Small intestine (tissue), 7 donors: ENCODE data around the gene KLRG1. TPM values are rescaled to one million over a fixed set of nuclear protein-coding genes. Genes with fewer than 3 reads are reported as not detected.

ENCODE experiments used
- DNase-seq, 2 donors: peaks; one replicate each; pipeline versions ENCODE4 v3.0.0 to v3.0.0-alpha.2; 2013
- FAIRE-seq: peaks from 2 replicates; lab custom pipeline; 2012; peaks lifted over from hg19 to GRCh38; lab: Jason Lieb, UNC
- H3K27ac ChIP-seq, 3 donors: one replicate each; pipeline ENCODE4 v1.5.1; 2013; ENCODE audit warnings: low read length in 2 of 3, mild to moderate bottlenecking in 2 of 3, control low read depth in 1 of 3, inconsistent platforms in 1 of 3, low read depth in 1 of 3, moderate library complexity in 1 of 3
- H3K27me3 ChIP-seq, 3 donors: one replicate each; pipeline ENCODE4 v1.6.1; 2013; ENCODE audit warnings: low read length in 3 of 3, inconsistent platforms in 1 of 3; ENCODE audit not compliant: control insufficient read depth in 3 of 3, insufficient read depth in 3 of 3
- H3K36me3 ChIP-seq, 3 donors: one replicate each; pipeline ENCODE4 v1.6.1; 2013; ENCODE audit warnings: low read length in 3 of 3, inconsistent platforms in 1 of 3, low read depth in 1 of 3, mild to moderate bottlenecking in 1 of 3, moderate library complexity in 1 of 3; ENCODE audit not compliant: control insufficient read depth in 3 of 3, insufficient read depth in 2 of 3
- H3K4me1 ChIP-seq, 3 donors: one replicate each; pipeline ENCODE4 v1.6.1; 2013; ENCODE audit warnings: low read length in 2 of 3, inconsistent platforms in 1 of 3, low read depth in 1 of 3, mild to moderate bottlenecking in 1 of 3, moderate library complexity in 1 of 3; ENCODE audit not compliant: control insufficient read depth in 3 of 3, insufficient read depth in 2 of 3
- H3K4me3 ChIP-seq, 3 donors: one replicate each; pipeline ENCODE4 v1.5.1; 2013; ENCODE audit warnings: low read length in 3 of 3, control low read depth in 1 of 3, inconsistent platforms in 1 of 3, low read depth in 1 of 3, mild to moderate bottlenecking in 1 of 3, moderate library complexity in 1 of 3
- H3K9me3 ChIP-seq, 2 donors: one replicate each; pipeline ENCODE4 v1.6.1; 2013; ENCODE audit warnings: low read depth in 1 of 2, low read length in 1 of 2; ENCODE audit not compliant: control insufficient read depth in 2 of 2, insufficient read depth in 1 of 2
- WGBS, 3 donors: extraction: QIAGEN DNeasy Blood & Tissue Kit; methylation state at CpG; one replicate each; pipeline ENCODE4 v1.1.7; 2013; 5-methylcytosine and 5-hydroxymethylcytosine counted together
- polyA plus RNA-seq, 4 donors: library from polyadenylated mRNA; stranded (reverse) in 3 of 4; unstranded in 1 of 4; fragments of 200-250 nt in 3 of 4; fragments of 120-200 nt in 1 of 4; gene quantifications; one replicate each; pipeline versions ENCODE4 v1.2.1 to v1.2.3, GENCODE V29; 2013
- donor health status: healthy with polysubstance abuse.
- donor health status: control.
- donor health status: control.
- donor health status: Bipolar disorder and iron deficiency.
- donor health status: healthy.

KLRG1 gene
- polyA plus RNA-seq, 4 donors: 1.4 to 1.7 (median 1.6) TPM; not detected in 1

DNA sequence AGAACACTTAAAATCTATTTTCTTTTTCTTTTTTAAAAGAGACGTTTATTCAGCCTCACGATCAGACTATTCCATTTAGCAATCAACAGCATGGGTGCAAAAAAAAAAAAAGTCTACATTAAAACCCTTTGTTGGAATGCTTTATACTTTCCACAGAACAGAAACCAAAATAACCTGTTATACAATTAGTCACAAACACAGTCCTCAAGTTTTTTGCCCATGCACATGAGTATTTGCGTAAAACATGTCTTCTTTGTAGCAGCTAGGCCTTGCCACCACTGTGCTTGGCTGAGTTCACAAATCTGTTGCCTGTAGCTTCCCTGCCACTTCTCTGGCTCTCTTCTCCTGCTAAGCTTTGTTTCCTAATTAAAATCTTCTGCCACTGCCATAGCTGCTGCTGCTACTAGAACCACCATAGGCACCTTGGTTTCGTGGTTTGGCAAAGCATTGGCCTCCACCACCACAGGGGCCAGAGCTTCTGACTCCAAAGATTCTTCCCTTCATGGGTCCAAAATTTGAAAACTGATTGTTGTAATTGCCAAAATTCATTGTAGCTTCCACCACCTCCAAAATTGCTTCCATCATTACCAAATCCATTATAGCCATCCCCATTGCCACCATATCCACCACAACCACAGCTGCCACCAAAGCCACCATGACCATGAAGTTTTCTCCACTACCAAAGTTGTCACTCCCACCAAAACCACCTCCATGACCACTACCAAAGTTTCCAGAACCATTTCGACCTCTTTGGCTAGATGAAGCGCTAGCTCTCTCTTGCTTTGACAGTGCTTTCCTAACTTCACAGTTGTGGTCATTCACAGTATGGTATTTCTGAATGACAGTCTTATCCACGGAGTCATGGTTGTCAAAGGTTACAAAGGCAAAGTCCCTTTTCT is 38.1 kb downstream of the KLRG1 start:
- WGBS, 3 donors: 80 to 87% (median 84%) methylated on average over 7 of the region's 7 CpGs
- H3K27me3 ChIP-seq: no peaks in the 10 kb centered on the region
- H3K4me3 ChIP-seq: no peak overlapping the region
- no peaks in the 10 kb centered on the region for H3K4me1 ChIP-seq
- FAIRE-seq (peak; percentile 23), DNase-seq (no peak)
- no peaks in the 10 kb centered on the region for H3K9me3 ChIP-seq
- peak overlapping the region in 1 of 3 donors; percentile 22 for H3K27ac ChIP-seq
- no peaks in the 10 kb centered on the region for H3K36me3 ChIP-seq

DNA sequence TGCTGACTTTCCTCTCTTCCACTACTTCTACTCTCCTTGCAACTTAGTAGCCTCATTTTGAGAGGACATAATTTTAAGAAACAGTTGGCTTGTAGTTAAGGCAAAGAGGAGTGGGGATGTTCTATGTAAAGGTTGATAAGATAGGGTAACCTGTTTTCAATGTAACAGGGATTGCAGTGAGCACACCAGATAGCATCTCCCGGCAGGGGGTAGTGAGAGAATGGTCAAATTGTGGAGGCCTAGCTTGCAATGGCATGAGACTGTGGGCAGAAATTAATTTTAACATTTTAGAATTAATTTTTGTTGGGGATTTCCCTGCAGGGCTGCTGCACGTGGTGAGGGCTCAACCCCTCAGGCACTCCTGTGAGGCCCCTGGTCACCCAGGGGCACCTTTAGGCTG is 41.4 kb downstream of the KLRG1 start:
- no peaks in the 10 kb centered on the region for H3K27me3 ChIP-seq
- no peak for FAIRE-seq
- H3K9me3 ChIP-seq: no peaks in the 10 kb centered on the region
- no peak for DNase-seq
- no peaks in the 10 kb centered on the region for H3K36me3 ChIP-seq
- no peak overlapping the region for H3K27ac ChIP-seq
- WGBS, 3 donors: 57 to 61% (median 59%) methylated on average over 2 of the region's 2 CpGs
- no peaks in the 10 kb centered on the region for H3K4me1 ChIP-seq
- H3K4me3 ChIP-seq: no peak overlapping the region

DNA sequence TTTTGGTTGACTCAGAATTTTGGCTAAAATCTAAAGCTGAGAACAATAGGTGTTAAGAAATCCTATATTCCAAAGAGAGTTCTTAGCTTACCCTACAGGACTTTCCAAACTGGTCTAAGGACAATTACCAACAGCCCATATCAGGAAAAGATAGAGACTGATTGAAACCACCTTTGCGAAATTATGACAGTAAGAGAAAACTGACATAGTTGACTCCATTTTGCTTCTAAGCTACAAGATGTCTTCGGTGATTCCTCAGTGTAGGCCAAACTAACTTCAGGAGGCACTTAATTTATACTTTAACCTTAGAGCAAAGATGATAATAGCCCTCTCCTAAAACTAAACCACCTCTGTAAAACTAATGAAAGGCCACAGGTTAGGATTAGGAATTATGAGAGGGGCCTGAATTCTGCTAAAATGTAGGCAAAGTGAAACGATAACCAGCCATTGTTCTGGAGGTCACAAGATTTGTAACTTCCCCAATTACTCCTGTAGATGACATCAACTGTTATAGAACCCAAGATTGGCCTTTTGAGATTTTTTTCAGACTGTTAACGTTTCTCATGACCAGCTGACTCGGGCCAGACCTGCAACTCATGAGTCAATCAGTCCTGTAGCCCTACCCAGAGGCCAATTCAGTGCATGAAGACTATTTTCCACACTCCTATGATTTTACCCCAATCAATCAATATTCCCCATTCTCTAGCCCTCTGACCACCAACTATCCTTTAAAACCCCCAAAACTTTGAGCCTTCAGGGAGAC is 43.0 kb downstream of the KLRG1 start:
- 73 to 83% (median 76%) methylated on average over 5 of the region's 5 CpGs for WGBS, 3 donors
- no peaks in the 10 kb centered on the region for H3K27me3 ChIP-seq
- no peaks in the 10 kb centered on the region for H3K9me3 ChIP-seq
- no peak overlapping the region for H3K27ac ChIP-seq
- H3K36me3 ChIP-seq: no peaks in the 10 kb centered on the region
- no peak overlapping the region for H3K4me3 ChIP-seq
- no peaks in the 10 kb centered on the region for H3K4me1 ChIP-seq
- DNase-seq (no peak), FAIRE-seq (no peak)

DNA sequence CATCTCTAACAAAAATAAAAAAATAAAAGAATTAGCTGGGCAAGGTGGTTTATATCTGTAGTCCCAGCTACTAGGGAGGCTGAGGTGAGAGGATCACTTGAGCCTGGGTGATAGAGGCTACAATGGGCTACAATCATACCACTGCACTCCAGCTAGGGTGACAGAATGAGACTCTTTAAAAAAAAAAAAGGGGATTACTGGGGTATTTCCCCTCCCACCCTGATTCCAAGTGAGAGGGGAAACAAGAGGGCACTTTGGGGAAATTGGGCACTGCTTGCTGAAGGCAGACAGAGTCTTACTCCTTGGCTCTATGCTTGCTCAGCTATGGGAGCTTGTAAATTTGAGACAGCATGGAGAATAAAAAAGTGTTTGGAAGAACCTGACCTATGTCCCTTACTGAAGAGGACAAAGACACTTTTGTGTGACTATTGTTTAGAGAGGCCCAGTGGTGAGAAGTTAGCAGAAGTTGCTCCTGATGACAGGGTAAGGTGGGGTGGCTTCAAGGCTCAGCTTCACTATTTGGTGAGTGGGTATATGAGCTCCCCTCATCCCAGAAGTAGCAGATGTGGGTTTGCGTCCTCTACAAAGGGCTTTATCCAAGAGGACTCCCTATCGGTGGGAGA is 44.0 kb downstream of the KLRG1 start:
- 94 to 100% (median 100%) methylated on average over 2 of the region's 2 CpGs for WGBS, 3 donors
- no peak for FAIRE-seq

GRCh38 chr12:9034095-9034494 is 44.7 kb downstream of the KLRG1 start:
- Histone ChIP-seq H3K4me1 (no peaks in the 10 kb centered on the region), H3K4me3 (no peak overlapping the region), H3K9me3 (no peaks in the 10 kb centered on the region), H3K36me3 (no peaks in the 10 kb centered on the region), H3K27me3 (no peaks in the 10 kb centered on the region), H3K27ac (no peak overlapping the region)
- DNase-seq: no peak
- FAIRE-seq: no peak
- WGBS, 3 donors: 94 to 96% (median 94%) methylated on average over 6 of the region's 6 CpGs

More for the DNA sequence above, 44.0 kb downstream of the KLRG1 start:
- Histone ChIP-seq H3K4me3 (no peak overlapping the region), H3K9me3 (no peaks in the 10 kb centered on the region), H3K27ac (no peak overlapping the region), H3K4me1 (no peaks in the 10 kb centered on the region), H3K27me3 (no peaks in the 10 kb centered on the region), H3K36me3 (no peaks in the 10 kb centered on the region)
- DNase-seq: no peak

- WGBS, 3 donors: 80 to 88% (median 80%) methylated on average over 6 of the region's 6 CpGs
- DNase-seq: no peak
These were observed 46.9 kb downstream of the KLRG1 start for GRCh38 chr12:9036227-9036626.

DNA sequence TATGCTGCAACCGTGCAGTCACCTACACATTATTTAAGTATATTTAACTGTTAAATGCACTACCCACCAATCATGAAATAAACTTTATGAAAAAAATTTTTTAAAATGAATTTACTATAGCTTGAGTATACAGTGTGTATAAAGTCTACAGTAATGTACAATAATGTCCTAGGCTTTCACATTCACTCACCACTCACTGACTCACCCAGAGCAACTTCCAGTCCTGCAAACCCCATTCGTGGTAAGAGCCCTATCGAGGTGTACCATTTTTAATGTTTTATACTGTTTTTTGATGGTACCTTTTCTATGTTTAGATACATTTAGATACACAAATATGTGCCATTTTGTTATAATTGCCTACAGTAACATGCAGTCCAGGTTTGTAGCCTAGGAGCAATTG is 48.1 kb downstream of the KLRG1 start:
- H3K4me1 ChIP-seq: no peaks in the 10 kb centered on the region
- H3K4me3 ChIP-seq: no peak overlapping the region
- H3K27ac ChIP-seq: no peak overlapping the region
- FAIRE-seq (no peak), DNase-seq (no peak)
- WGBS, 3 donors: 74 to 79% (median 76%) methylated on average over 3 of the region's 3 CpGs
- no peaks in the 10 kb centered on the region for H3K9me3 ChIP-seq
- no peaks in the 10 kb centered on the region for H3K27me3 ChIP-seq
- H3K36me3 ChIP-seq: no peaks in the 10 kb centered on the region

More at GRCh38 chr12:9036227-9036626, 46.9 kb downstream of the KLRG1 start:
- H3K27ac ChIP-seq: no peak overlapping the region
- no peaks in the 10 kb centered on the region for H3K36me3 ChIP-seq
- H3K9me3 ChIP-seq: no peaks in the 10 kb centered on the region
- no peak for FAIRE-seq
- H3K4me3 ChIP-seq: no peak overlapping the region
- no peaks in the 10 kb centered on the region for H3K27me3 ChIP-seq
- H3K4me1 ChIP-seq: no peaks in the 10 kb centered on the region

DNA sequence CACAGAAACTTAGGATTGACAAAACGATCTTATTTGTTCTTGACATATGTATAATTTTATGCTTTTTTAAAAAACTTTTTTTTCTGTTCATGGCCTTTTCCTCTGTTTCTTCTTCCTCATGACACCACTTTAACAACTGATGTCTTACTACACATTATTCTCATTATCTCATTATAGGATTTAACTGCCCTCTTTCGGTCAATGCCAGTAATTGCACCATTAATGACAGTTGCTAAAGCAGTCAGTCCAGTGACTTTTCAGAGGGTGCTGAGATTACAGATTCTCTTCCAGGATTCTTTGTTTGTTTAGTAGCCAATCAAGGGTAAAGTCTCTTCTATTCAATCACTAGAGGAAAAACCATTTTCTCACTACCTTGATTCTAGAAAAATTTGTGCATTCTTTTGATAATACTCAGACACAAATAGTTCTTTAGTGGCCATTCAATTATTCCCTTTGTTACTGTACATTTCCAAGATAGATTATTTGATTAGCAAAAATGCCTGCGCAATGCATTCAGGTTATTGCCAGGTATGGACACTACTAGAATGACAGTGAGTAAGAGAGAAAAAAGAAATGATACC is 50.1 kb downstream of the KLRG1 start:
- Histone ChIP-seq H3K36me3 (no peaks in the 10 kb centered on the region), H3K9me3 (no peaks in the 10 kb centered on the region), H3K27me3 (no peaks in the 10 kb centered on the region), H3K4me3 (no peak overlapping the region), H3K4me1 (no peaks in the 10 kb centered on the region), H3K27ac (no peak overlapping the region)
- peak; percentile 78 for FAIRE-seq
- DNase-seq: peak; percentile 54 to 67
- WGBS, 3 donors: 8 to 12% (median 9%) methylated on average over 3 of the region's 3 CpGs
